PC-3 (cell line): ENCODE measurements around the gene ZNF384. TPM values are rescaled to one million over a fixed set of nuclear protein-coding genes. Genes with fewer than 3 reads are reported as not detected.
A peak's percentile ranks its signal among the peaks of the same experiment; 100 is the strongest.

Experiments
- ATAC-seq: fragments of 200-7000 bp; cut with Tn5 transposase; 2 replicates; pipeline ENCODE4 v1.9.1; 2020; ENCODE audit warnings: mild to moderate bottlenecking, moderate library complexity
- BruUV-seq: library from RNA; stranded (reverse); fragments of 400-500 nt; replicated peaks from 2 replicates; lab custom pipeline; 2021; lab: Mats Ljungman, UMichigan
- CTCF ChIA-PET: fragments of 300-600 bp; sonication (Branson Sonifier 250); formaldehyde crosslinking; loops from one replicate; lab custom pipeline; 2022; ENCODE audit warnings: antibody characterized with exemption; lab: Charles Lee
- POLR2A ChIA-PET: fragments of 300-600 bp; sonication (Branson Sonifier 250); formaldehyde crosslinking; loops from one replicate; lab custom pipeline; 2022; ENCODE audit warnings: antibody characterized with exemption; ENCODE audit not compliant: unreplicated experiment; lab: Charles Lee
- DNase-seq: peaks from one replicate; pipeline ENCODE4 v3.0.0-alpha.2; 2015
- H2AFZ ChIP-seq: fragments of 300-600 bp; sonication (generic); 2 replicates; pipeline ENCODE4 v1.6.0; 2016; ENCODE audit warnings: antibody characterized with exemption, low read length
- H3F3A ChIP-seq: fragments of 300-600 bp; sonication (generic); one replicate; pipeline ENCODE4 v1.6.0; 2017; ENCODE audit warnings: antibody characterized with exemption, low read length, control low read depth, mild to moderate bottlenecking; ENCODE audit not compliant: unreplicated experiment
- H3K27ac ChIP-seq: fragments of 300-600 bp; sonication (generic); 2 replicates; pipeline ENCODE4 v1.5.1; 2016; ENCODE audit warnings: mild to moderate bottlenecking, low read length
- H3K27me3 ChIP-seq: fragments of 300-600 bp; sonication (generic); 2 replicates; pipeline ENCODE4 v1.6.1; 2016; ENCODE audit warnings: low read length, mixed read lengths
- H3K36me3 ChIP-seq: fragments of 300-600 bp; sonication (generic); 2 replicates; pipeline ENCODE4 v1.6.1; 2016; ENCODE audit warnings: low read depth, mixed run types, low read length, mixed read lengths
- H3K4me1 ChIP-seq: fragments of 300-600 bp; sonication (generic); 2 replicates; pipeline ENCODE4 v1.5.1; 2016; ENCODE audit warnings: low read length; ENCODE audit not compliant: insufficient read depth
- H3K4me2 ChIP-seq: fragments of 300-600 bp; sonication (generic); 2 replicates; pipeline ENCODE4 v1.6.0; 2016; ENCODE audit warnings: low read length
- H3K4me3 ChIP-seq: fragments of 300-600 bp; sonication (generic); 2 replicates; pipeline ENCODE4 v1.5.1; 2016; ENCODE audit warnings: mild to moderate bottlenecking, low read length, mixed read lengths
- H3K79me2 ChIP-seq: fragments of 300-600 bp; sonication (generic); 2 replicates; pipeline ENCODE4 v1.6.1; 2017; ENCODE audit warnings: low read length, mixed read lengths
- H3K9ac ChIP-seq: fragments of 300-600 bp; sonication (generic); 2 replicates; pipeline ENCODE4 v1.6.0; 2016; ENCODE audit warnings: mild to moderate bottlenecking, low read length
- H3K9me2 ChIP-seq: fragments of 300-600 bp; sonication (generic); replicated peaks from 2 replicates; pipeline ENCODE4 v1.6.1; 2016; ENCODE audit warnings: mixed run types, low read length, mixed read lengths
- H3K9me3 ChIP-seq: fragments of 300-600 bp; sonication (generic); 2 replicates; pipeline ENCODE4 v1.6.1; 2016; ENCODE audit warnings: low read length, mixed read lengths
- H4K20me1 ChIP-seq: fragments of 300-600 bp; sonication (generic); 2 replicates; pipeline ENCODE4 v1.6.1; 2016; ENCODE audit warnings: low read length, mixed read lengths
- CTCF ChIP-seq: fragments of 300-600 bp; sonication (generic); conservative IDR thresholded peaks from 2 replicates; pipeline ENCODE4 v1.5.1; 2017; ENCODE audit warnings: antibody characterized with exemption, low read depth, mild to moderate bottlenecking, low read length
- EZH2 ChIP-seq: fragments of 300-600 bp; sonication (generic); IDR thresholded peaks from one replicate; pipeline ENCODE4 v1.6.1; 2017; ENCODE audit warnings: antibody characterized with exemption, mild to moderate bottlenecking, low read length; ENCODE audit not compliant: unreplicated experiment
- EZH2phosphoT487 ChIP-seq: fragments of 300-600 bp; sonication (generic); IDR thresholded peaks from 2 replicates; pipeline ENCODE4 v1.6.1; 2018; ENCODE audit warnings: mild to moderate bottlenecking, antibody characterized with exemption, low read length, borderline replicate concordance
- intact Hi-C: fragments of 100-400 bp; cut with micrococcal nuclease; formaldehyde crosslinking; loops from 2 replicates; pipeline ENCODE4 v1.9.0; 2023
- total RNA-seq: library from RNA; depleted of rRNA; stranded (reverse); fragments of >200 nt; gene quantifications from 2 replicates; pipeline ENCODE4 v1.2.3, GENCODE V29; 2014

The ZNF384 gene
- total RNA-seq, 1 experiment from 2014 or later = 22.3 TPM

- Histone ChIP-seq H2AFZ (no peak overlapping the region), H3K27me3 (no peaks in the 10 kb centered on the region), H3K36me3 (no peaks in the 10 kb centered on the region), H3K4me1 (0 out of 2 replicates have a peak, but pooled peaks cover 13% of the 10 kb centered on the region), H3K9me2 (no peaks in the 10 kb centered on the region), H3K27ac (no peak overlapping the region), H3K9ac (no peak overlapping the region), H3F3A (no peaks in the 10 kb centered on the region), H4K20me1 (no peaks in the 10 kb centered on the region), H3K4me2 (no peak overlapping the region), H3K9me3 (no peaks in the 10 kb centered on the region), H3K79me2 (peaks cover 38% of the 10 kb centered on the region), H3K4me3 (no peak overlapping the region)
- ATAC-seq = no peak
- POLR2A ChIA-PET = no interaction called here
- CTCF ChIA-PET = no interaction called here
- no TSS peak for BruUV-seq
- TF ChIP-seq EZH2phosphoT487 (no peak), CTCF (no peak), EZH2 (no peak)
- intact Hi-C loops = no loop called here
- DNase-seq = no peak
Observed at GRCh38 chr12:6691473-6691872, 2.3 kb upstream of the ZNF384 start.

GRCh38 chr12:6688543-6688998 lies 604 bp downstream of the ZNF384 start:
- H3K4me3 ChIP-seq = peak overlapping the region; percentile 72
- peaks cover 8% of the 10 kb centered on the region for H3K36me3 ChIP-seq
- DNase-seq (no peak), ATAC-seq (no peak; the same call in 1 of the 2 replicates)
- POLR2A ChIA-PET = interaction anchor here (0.6 to 1.0 kb wide), 3 partner anchors 9 to 64 kb away, joined by 3 to 13 read pairs (median 10); partner anchors contain the start of gene COPS7A
- TSS peak; percentile 47 for BruUV-seq
- H3K27me3 ChIP-seq = no peaks in the 10 kb centered on the region
- H3K4me1 ChIP-seq = peaks cover 13% of the 10 kb centered on the region; the same call in 1 of the 2 replicates
- H3K27ac ChIP-seq = peak overlapping the region; percentile 83
- H3K9me2 ChIP-seq = no peaks in the 10 kb centered on the region
- H2AFZ ChIP-seq = peak overlapping the region; percentile 72
- TF ChIP-seq CTCF (no peak), EZH2phosphoT487 (no peak), EZH2 (no peak)
- peaks cover 67% of the 10 kb centered on the region for H3K79me2 ChIP-seq
- H3K9me3 ChIP-seq = no peaks in the 10 kb centered on the region
- CTCF ChIA-PET = interaction anchor here (0.6 to 0.7 kb wide), 2 partner anchors 83 to 252 kb away, joined by 3 to 12 read pairs; no protein-coding TSS in a partner anchor
- peak overlapping the region; percentile 99 for H3K4me2 ChIP-seq
- peak overlapping the region; percentile 97 for H3K9ac ChIP-seq
- no peaks in the 10 kb centered on the region for H3F3A ChIP-seq
- H4K20me1 ChIP-seq = no peaks in the 10 kb centered on the region
- intact Hi-C loops = no loop called here

GRCh38 chr12:6685814-6686213 lies 3.4 kb downstream of the ZNF384 start:
- DNase-seq (no peak), ATAC-seq (no peak)
- ChIA-PET CTCF (no interaction called here), POLR2A (no interaction called here)
- Histone ChIP-seq H3K27me3 (no peaks in the 10 kb centered on the region), H4K20me1 (no peaks in the 10 kb centered on the region), H3K4me1 (peaks cover 13% of the 10 kb centered on the region; the same call in 1 of the 2 replicates), H3K4me3 (no peak overlapping the region), H3K9ac (no peak overlapping the region), H3F3A (no peaks in the 10 kb centered on the region), H3K4me2 (peak overlapping the region; percentile 19; the same call in 1 of the 2 replicates), H2AFZ (no peak overlapping the region), H3K36me3 (peaks cover 8% of the 10 kb centered on the region), H3K27ac (no peak overlapping the region), H3K9me2 (no peaks in the 10 kb centered on the region), H3K9me3 (no peaks in the 10 kb centered on the region), H3K79me2 (peaks cover 92% of the 10 kb centered on the region)
- intact Hi-C loops = no loop called here
- no peak for TF ChIP-seq EZH2
- TF ChIP-seq EZH2phosphoT487 = no peak
- TF ChIP-seq CTCF = no peak
- BruUV-seq = no TSS peak
